Epithelial cell of proximal tubule (primary cell): ENCODE data around the gene ENDOV. TPM values are rescaled to one million over a fixed set of nuclear protein-coding genes. Genes with fewer than 3 reads are reported as not detected.

ENCODE experiments used
- DNase-seq: peaks from one replicate; pipeline ENCODE4 v3.0.0-alpha.2; 2011; ENCODE audit warnings: low read depth
- H3K4me3 ChIP-seq: 2 replicates; pipeline ENCODE4 v1.5.1; 2011; ENCODE audit warnings: low read depth, mild to moderate bottlenecking, low read length
- CTCF ChIP-seq: conservative IDR thresholded peaks from 2 replicates; pipeline ENCODE4 v1.5.1; 2012; ENCODE audit warnings: low read depth, mild to moderate bottlenecking, low read length
- total RNA-seq: library from RNA; depleted of rRNA; stranded (reverse); fragments of >200 nt; gene quantifications from 2 replicates; pipeline ENCODE4 v1.2.3, GENCODE V29; 2015

The ENDOV gene
- total RNA-seq, 1 donor from 2014 or later: 8.5 TPM

DNA sequence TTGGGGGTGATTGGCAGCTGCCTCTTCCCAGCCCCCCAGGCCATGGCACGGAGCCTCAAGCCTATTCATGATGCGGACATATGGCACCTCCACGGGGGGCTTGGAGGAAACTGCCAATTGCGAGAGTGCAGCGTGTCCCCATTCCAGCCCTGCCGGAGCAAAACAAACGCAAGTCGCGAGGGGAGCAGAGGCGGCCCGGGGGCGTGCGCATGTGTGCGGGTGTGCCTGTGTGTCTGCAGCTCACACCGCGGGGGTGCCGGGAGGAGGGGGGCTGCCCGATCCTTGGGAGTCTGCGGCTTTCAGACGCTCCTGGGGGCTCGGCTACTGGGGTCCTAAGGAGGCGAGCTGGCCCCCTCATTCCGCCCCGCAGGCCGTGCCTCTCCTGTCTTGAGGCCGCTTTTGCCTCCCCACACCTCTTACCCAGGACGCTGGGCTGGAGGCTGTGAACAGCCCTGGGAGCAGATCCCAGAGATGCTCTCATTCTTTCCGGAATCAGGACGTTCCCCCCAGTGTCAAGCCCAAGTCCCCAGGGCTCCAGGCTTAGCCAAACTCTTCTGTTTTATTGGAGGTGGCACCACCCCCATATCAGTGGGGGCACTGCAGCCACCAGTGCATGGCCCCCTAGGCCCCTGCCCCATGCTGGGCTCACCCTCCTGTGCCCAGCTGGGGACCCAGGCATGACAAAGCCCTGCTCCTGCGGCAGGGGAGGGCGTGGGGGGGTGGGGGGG is 29.1 kb downstream of the ENDOV start:
- no peak for DNase-seq
- no peak overlapping the region for H3K4me3 ChIP-seq
- TF ChIP-seq CTCF: no peak

GRCh38 chr17:80444644-80444979 is 29.6 kb downstream of the ENDOV start:
- no peak overlapping the region for H3K4me3 ChIP-seq
- DNase-seq: no peak
- no peak for TF ChIP-seq CTCF

- TF ChIP-seq CTCF: no peak
- no peak for DNase-seq
- no peak overlapping the region for H3K4me3 ChIP-seq
These were observed 30.2 kb downstream of the ENDOV start for GRCh38 chr17:80445007-80445725.

- no peak overlapping the region for H3K4me3 ChIP-seq
- DNase-seq: no peak
- TF ChIP-seq CTCF: no peak
These were observed 30.8 kb downstream of the ENDOV start for GRCh38 chr17:80445726-80446110.

DNA sequence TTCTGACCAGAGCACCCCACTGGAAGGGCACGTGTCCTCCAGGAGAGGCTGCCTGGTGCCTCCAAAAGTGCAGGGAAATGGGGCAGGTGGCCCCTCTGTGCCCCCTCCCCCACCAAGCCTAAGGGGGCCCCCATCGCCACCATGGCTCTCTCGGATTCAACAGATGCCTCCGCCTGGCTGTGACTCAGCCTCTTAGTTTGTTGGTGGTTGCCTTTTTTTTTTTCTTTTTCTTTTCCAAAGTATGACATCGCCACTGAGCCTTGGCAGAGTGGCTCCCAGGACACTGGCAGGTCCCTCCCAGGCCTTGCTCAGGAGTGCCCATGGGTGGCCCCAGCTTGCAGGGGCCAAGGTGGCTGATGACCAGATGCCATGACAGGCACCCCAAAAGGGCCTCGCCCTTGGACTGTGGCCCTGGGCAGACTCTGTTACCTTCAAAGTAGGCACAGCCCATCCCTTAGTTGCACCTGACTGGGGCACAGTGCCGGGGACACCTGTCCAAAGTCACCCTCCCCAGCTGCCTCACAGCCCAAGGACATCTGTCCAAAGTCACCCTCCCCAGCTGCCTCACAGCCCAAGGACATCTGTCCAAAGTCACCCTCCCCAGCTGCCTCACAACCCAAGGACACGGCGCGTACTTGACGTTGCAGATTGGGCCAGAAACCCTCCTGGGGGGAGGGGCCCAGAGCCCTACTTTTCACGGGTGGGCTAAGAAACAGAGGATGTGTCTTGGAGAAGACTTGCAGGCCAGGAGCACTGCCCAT is 31.9 kb downstream of the ENDOV start:
- DNase-seq: no peak
- TF ChIP-seq CTCF: no peak
- no peak overlapping the region for H3K4me3 ChIP-seq

DNA sequence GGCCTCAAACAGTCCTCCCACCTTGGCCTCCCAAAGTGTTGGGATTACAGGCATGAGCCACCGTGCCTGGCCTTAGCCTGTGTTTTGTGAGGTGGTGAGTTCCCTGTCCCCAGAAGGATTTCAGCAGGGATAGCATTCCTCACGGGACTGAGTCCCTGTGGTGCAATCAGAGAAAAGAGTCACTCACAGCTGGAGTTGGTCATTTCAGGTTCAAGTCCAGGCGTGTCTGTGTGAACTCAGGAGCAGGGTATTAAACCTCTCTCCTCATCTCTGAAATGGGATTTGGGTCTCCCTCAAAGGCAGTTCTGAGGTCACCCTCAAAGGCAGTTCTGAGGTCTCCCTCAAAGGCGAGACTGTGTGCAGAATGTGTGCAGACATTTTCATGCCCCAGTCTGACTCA is 32.8 kb downstream of the ENDOV start:
- TF ChIP-seq CTCF: no peak
- H3K4me3 ChIP-seq: no peak overlapping the region
- no peak for DNase-seq
